Activated CD8-positive, alpha-beta memory T cell treated with anti-CD3 and anti-CD28 coated beads for 48 hours (primary cell): ENCODE data around the gene C11orf71.

Source experiments
- DNase-seq, 3 experiments: peaks; one replicate each; pipeline ENCODE4 v3.0.0-alpha.2; 2020; ENCODE audit warnings: low read depth in 2 of 3, low spot score in 2 of 3

The C11orf71 gene

DNA sequence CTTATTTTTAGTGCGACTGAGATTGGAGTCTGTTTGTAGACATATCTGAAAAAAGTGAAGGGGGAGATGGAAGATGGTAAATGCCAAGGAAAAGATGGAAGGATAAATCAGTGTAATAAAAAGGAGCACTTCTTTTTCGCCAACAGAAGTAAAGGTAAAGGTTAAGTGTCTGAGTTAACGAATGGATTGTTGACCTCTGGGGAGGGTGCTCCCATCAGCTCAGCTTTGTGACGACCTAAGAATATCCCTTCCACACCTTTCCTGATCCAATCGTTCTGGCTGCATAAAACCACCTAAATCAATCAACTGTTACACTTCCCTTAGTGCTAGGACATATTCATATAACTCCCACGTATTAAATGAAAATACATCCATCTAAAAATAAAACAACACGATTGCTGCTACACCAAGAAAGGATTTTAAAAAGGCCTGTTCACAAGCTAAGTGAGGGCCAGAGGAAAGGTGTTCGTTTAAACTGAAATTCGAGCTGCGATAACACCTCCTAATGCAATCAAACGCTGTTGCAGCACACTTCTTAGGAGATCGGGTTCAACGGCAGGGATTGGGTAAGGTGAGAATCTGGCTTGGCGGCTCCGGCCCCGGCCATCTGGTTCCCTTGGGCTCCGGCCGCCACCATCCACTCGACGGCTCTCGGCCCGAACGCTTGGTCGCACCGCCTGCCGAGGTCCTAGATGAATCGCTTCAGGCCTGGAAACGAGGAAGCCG, 658 bp downstream of the C11orf71 start:
- DNase-seq = no peak

DNA sequence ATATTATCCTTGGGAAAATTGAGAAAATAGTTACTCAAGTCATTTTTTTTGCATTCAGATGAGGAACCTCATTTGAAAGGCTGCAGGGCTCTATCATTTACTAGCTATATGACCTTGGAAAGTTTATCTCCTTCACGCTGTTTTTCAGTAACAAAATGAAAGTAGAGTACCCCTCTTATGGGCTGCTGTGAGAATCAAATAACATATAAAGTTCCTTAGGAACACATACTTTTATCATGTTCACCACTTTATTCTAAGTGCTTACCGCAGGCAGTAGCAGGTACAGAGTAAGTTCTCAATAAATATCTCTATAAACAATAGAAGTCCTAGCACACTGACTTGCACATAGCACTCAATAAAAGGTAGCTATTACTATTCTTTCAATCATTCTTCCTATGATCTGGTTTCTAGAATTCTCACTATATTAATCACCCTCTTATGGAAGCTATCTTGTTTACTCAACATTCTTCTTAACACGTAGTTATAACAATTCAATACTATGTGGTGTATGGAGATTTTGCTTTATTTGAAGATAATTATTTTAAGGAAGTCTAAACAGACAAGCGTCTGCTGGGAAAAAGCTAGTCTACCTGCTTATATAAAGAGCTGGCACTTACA, 1.9 kb downstream of the C11orf71 start:
- no peak for DNase-seq

DNA sequence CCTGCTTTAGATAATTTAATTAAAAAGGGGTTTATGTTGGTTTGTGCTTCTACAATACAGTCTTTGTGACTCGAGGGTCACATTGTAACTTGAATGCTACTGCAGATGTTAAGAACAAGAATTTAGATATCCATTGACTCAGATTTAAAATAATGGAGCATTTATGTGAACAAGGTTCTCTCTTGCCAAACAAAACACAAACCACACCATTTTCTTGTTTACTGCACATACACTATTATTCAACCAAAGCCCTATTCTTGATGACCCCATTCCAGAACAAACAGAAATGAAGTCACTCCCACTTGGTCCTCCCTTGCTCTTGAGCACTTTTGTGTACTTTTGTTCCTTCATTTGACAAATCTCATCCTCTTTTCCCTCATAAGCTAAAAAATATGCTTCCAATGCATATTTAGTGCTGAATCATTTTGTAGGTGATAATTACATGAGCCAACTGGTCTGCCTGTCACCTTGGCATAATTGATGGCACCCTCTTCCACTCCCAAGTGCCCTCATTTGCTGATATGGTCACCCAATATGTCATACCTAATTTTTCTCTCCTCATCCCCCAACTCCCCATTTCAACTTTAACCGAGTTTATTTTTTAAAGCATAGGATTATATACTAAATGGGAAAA, 2.8 kb downstream of the C11orf71 start:
- no peak for DNase-seq

DNA sequence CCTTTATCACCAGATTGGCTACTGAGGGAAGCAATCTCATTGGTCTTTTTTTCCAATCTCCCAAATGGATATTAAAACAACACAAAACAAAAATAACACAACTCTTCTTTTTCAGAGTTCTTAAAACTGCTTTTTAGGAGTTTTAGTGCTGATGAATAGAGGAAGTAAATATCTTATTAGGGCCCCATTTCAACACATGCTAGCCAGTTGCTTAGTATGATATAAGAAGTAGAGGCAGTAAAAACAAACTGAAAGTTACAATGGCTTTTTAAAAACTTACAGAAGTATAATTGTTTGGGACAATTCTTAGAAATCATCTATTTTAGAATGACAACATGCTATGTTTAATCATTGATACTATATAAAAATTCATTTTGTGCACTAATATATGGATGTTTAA, 3.4 kb downstream of the C11orf71 start:
- DNase-seq = no peak

DNA sequence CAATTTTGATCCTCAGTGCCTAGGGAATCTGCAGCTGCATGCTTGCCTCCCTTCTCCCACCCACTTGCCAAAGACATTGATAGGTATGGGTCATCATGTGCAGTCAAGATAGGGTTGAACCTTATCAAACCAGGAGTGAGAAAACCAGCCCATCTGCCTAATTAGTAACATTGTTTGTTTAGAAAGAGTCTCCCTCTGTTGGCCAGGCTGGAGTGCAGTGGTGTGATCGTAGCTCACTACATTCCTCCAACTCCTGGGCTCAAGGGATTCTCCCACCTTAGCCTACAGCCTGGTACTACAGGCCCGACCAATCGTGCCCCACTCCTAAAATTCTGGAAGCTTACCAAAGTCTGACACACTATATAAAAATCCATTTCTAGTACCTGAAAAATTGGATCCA, 4.6 kb downstream of the C11orf71 start:
- DNase-seq = no peak

DNA sequence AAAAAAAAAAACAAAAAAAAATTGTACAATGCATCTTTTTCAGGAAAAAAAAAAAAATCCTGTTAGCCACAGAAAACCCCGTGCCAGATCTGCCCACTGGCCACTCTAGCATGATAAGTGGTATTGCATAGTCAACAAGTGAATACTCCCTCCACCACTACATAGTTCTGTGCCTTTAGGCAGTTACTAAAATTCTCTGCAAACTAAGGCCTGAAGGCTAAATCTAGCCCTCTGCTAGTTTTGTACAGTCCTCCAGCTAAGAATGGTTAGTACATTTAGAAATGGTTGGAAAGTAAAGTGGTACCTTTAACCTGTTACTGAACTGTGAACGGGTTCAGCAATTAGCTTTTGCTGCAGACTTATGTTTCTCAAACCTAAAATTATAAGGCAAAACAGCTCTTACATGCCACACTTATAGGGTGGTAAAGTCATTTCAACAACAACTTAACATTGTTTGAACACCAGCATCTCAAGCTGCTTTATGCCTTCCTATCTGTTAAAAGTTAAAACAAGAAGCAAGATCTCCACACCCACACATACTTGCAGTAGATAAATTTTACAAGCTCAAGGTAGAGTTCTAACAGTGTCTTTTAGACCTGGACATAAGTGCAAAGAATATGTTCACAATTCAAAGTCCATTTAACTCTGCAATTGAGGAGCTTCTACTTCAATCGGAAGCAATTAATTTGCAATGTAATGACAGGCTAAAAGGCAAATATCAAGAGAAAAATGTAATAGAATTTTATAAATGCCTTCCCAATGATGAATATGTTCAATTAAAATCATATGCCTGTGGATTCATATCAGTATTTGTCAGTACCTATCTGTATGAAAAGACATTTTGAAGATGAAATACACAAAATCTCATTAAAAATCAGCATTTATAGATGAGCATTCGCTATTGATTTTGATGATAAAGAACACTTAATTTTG, 7.3 kb downstream of the C11orf71 start:
- no peak for DNase-seq

DNA sequence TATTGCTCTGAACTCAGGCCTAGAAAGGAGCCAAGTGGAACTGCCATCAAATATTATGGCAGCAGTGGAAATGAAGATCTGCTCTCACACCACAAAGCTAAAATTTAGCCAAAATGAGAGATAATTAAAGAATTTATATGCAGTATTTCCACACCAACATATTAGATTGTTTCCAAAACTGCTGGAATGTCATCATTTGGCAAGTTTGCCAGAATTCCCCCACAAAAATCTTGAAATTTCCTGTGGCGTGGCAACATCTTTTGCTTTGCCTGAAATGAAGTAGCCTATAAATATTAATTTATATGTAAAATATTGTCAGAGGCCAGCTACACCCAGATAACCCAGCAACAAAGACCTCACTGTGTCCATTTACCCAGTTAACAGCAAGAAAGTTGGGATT, 13.8 kb downstream of the C11orf71 start:
- no peak for DNase-seq

DNA sequence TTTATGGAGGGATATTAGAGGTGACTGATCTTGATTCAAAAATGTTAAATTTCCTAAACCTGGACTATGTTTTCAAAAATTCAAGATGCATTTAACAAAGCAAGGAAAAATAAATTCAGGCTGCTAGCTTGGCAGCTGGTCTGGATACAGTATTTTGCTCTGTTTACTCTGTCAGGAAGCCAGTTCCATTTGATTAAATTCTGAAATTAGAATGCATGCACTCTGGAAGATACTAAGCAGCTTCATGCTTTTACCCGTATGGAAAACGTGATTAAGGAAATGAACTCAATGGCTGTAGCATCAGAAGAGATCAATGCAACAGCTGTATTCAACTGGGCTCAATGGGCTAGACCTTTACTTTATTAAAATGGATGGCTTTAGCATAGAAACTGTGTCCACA, 14.2 kb downstream of the C11orf71 start:
- no peak for DNase-seq

DNA sequence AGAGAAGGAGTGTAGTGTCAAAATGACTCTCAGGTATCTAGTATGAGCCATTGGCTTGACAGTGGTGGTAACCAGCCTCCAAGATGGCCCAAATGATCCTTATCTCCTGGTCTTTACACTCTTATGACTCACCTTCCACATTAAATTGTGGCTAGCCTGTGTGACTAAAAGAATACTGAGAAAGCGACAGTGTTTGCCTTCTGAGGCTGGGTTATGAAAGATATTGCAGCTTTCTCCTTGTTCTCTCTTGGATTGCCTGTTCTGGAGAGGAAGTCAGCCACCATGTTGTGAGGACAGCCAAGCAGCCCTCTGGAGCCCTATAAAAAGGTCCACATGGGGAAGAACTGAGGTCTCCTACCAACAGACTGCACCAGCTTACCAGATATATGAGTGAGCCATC, 15.8 kb downstream of the C11orf71 start:
- DNase-seq = no peak

DNA sequence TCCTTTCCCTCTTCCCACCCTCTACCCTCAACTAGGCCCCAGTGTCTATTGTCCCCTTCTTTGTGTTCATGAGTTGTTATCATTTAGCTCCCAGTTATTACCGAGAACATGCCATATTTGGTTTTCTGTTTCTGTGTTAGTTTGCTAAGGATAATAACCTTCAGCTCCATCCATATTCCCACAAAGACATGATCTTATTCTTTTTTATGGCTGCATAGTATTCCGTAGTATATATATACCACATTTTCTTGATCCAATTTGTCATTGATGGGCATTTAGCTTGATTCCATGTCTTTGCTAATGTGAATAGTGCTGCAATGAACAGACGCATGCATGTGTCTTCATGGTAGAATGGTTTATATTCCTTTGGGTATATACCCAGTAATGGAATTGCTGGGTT, 17.8 kb downstream of the C11orf71 start:
- DNase-seq = no peak

DNA sequence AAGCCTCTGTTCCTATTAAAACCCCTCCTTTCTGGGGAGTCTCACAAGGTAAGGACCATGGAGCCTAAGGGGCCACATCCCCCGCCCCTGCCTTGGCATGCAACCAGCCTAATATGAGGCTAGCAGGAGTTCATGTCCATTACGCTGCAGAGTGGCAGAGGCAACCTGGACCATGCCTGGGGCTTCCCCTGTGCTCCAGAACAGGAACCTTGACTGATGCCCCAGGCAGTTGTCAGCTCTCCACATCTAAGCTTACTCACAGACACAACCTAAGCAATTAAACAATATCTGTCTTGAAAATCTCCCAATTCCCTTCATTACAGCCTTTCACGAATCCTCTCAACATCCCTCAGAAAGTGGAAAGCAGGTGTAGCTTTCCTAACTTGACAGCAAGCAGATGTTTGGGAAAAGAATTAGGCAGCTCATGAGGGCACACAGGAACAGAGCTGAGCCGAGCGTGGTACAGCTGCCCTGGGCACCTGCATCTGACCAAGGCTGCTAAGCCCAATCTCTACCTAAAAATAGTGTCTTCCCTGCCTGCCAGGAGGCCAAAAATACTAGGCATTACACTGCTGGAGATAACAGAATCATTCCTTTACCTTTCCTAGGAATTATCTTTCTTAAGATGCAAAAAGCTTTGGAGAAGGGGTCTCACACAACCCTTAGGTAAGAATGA, 20.8 kb downstream of the C11orf71 start:
- DNase-seq = no peak

DNA sequence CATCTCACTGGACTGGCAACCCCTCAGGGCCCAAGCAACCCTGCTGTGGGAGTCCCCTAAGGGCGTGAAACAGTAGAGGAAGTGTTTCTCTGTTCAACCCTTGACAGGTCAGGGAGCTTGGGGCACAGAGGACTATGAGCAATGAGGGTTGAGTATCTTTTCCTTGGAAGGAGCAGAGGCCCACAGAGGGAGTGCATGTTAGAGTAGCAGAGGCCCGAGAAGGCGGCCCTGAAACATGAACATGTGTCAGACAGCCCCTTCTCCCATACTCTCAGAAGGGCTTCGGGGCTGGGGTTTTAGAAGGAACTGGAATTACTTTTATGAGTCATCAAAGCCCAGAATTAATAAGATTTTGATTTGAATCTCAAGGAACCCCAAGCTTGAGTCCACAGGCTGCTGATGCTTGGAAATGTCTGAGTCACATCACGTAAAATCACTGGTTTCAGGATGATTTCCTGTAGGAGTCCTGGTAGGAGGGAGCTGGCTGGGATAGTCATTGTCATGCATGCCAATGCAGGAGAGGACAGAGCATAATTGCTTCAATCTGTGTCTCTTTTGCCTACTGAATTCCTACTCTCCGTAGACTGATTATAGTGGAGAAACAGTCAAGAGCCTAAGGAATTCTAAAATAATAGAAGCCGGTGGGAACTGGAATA, 22.6 kb downstream of the C11orf71 start:
- no peak for DNase-seq

DNA sequence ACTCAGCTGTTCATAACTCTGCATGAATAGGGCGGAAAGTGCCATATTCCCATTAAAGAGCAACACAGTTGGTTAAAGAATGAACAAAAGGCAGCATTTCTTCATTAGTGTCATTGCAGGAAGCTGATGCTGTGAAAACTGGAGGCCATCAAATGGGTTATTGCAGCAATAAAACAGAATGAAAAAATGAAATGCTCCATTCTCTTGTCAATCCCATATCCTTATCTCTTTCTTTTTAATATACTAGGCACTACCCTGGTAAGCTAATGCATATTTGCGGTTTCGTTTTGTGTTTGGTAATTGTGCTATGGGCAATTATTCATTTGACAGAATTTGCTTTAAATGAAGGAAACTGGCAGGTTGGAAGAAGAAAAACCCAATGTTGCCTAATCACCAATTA, 25.3 kb downstream of the C11orf71 start:
- DNase-seq = no peak

DNA sequence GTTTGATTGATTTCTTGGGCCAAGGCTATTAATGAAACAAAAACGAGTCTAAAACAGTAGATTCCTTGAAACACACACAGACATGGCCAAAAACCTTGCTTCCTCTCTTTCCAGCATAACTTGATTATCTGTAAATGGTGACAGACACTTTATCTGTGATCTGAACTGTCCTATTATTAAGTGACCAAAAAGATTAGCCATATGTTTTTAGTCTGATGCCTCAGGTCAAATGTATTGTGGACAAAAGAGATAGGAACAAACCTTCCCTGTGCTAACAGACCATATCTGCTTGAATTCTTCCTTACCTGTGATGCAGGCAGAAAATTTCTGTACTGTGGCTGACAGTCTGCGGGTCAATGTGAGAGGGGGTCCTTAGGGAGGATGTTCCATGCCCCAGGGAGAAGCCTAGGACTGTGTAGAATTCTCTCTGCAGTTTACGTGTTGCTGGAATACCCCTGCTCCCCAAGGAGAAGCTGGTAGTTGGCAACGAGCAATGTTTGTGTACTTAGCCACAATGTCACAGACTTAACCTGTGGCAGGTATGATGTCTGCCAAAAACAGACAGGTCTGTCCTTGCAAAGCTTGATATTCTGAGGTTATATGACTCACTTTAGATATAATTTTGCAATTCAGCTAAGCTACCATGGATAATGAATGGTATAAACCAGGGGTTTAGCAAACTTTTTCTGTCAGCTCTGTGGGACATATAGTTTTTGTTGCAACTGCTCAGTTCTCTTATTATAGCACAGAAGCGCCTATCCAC, 31.2 kb downstream of the C11orf71 start:
- DNase-seq = no peak

DNA sequence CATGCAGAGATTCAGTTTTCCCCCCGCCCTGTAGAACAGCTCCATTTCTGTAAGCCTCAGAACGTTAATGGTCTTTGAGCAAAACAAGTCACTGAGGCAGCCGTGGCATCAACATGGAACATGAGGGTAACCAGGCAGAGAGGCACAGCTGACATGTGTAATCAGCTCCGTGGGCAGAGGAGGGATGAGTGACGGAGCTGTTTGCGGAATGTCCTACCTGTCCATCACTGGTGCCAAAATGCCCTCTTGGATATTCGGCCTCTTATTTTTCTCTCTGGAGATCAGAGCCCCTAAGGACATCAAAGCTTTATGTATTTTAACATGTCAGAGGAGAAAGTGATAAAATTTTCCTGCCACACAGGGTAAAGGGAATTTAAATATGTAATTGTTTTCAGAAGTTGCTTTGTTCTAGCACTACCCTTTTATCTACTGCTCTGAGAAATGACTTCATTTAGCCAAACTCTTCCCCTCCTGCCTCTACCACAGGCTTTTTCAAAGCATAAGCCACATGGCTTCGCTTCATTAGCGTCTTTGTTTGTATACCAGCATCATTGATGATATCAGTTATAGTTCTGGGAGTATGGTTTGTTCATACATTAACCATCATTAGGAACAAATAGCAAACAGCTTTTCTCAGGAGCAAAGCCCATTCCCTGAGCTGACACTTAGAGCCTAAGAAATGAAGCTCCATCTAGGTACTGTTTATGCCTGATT, 32.9 kb downstream of the C11orf71 start:
- DNase-seq = no peak

DNA sequence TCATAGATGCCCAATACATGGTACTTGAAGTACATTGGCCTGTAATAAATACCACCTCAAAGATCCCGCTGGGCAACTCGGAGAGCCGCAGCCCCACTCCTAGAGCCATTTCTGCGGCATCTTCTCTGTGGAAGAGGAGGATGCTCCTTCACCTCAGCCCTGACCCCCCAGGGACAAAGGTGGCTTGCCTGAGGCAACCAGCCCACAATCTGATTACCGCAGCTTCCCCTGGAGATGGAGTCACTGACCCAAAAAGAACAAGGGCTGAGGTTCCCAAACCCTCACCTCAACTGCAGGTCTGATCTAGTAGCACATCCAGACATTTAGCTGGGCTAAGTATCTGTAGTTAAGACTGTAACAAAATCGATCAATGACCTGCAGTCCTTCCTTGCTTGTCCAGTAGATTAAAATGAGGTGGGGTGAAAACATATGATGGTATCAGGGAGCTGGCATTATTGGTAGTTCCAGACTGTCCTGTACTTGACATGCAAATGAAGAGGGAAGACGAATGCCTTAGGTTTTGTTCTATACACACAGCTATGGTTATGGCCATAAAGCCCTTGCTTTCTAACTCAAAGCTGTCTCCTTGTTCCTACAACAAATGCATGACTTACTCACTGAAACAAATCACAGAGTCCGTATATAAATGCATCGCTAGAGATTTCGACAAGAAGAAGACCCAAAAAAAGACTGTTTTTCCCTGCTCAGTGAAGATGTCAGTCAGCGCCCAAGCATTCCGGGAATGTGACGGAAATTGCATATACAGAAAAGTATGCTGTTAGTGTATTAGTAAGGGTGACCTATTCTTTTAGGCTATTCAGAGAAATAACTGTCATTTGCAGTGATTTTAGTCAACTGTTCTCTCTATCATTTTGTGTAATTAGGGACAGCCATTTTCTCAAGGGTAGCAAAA, 33.7 kb downstream of the C11orf71 start:
- no peak for DNase-seq

DNA sequence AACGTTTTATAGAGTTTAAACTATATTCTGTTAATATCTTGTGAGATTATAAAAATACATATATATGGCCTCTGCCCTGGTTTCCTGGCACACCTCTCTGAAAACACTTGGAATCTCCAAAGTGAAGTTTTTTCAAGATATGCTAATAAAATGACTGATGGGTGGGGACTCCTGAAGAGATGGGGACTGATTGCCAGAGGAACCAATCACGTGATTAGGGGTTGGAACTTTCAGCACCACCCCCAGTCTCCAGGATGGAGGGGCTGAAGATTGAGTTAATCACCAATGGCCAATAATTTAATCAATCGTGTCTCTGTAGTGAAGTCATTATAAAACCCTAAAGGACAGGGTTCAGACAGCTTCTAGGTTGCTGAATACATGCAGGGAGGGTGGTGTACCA, 37.4 kb downstream of the C11orf71 start:
- no peak for DNase-seq

DNA sequence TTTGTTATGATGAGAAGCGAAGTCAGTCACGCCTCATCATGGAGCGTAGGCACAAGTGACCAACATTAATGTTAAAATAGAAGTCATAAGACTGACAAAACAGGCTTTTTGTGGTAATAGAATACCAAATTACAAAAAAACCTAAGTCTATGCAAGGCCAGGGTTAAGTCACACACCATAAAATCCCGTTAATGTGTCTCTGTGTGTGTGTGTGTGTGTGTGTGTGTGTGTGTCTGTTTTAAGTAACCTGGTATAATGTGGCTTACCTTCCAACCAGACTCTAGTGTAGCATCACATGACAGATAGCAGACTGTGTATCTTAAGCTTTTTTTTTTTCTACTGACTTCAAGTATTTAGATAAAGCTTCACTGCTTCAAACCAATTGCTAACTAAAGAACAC, 38.0 kb downstream of the C11orf71 start:
- no peak for DNase-seq
